ENCODE data around the gene OR6K2. TPM values are rescaled to one million over a fixed set of nuclear protein-coding genes. Genes with fewer than 3 reads are reported as not detected.

The OR6K2 gene
- polyA plus RNA-seq, 3 donors: not detected

GRCh38 chr1:158674302-158674701, 26.1 kb downstream of the OR6K2 start:
- Mint-ChIP-seq H3K36me3 (peaks cover 0 to 7% of the 10 kb centered on the region in 2 donors), H3K27ac (peak overlapping the region in 1 of 7 donors; percentile 26), H3K4me1 (peaks cover 10% of the 10 kb centered on the region), H3K27me3 (ENCODE audit: low read depth in 3 of 3) (peaks cover 15 to 32% (median 29%) of the 10 kb centered on the region in 3 donors), H3K4me3 (peak overlapping the region in 1 of 2 donors; percentile 3), H3K9me3 (peaks cover 0 to 2% (median 0%) of the 10 kb centered on the region in 7 donors)
- Histone ChIP-seq H3K4me3 (replicated peaks in 1 of 3; ENCODE audit: low read depth in 2 of 3, low read length in 3 of 3) (no peak overlapping the region), H3K9me3 (replicated peaks in 1 of 2; ENCODE audit: control insufficient read depth in 1 of 2, insufficient read depth in 1 of 2, low read length in 2 of 2) (no peaks in the 10 kb centered on the region), H4K20me1 (ENCODE audit: insufficient read depth, low read length) (no peaks in the 10 kb centered on the region), H3K27me3 (ENCODE audit: control insufficient read depth in 2 of 2, insufficient read depth in 2 of 2, low read length in 2 of 2) (peaks cover 20 to 44% of the 10 kb centered on the region in 2 donors), H3K9ac (ENCODE audit: insufficient read depth, low read length, poor library complexity, severe bottlenecking) (no peak overlapping the region), H2AFZ (ENCODE audit: insufficient read depth, low read depth, low read length, poor library complexity, severe bottlenecking) (no peak overlapping the region), H3K4me2 (replicated peaks; ENCODE audit: extremely low read depth, low read length, poor library complexity, severe bottlenecking) (no peak overlapping the region), H3K27ac (ENCODE audit: low read depth in 1 of 2, low read length in 2 of 2) (no peak overlapping the region), H3K79me2 (ENCODE audit: insufficient read depth, low read length) (no peaks in the 10 kb centered on the region), H3K4me1 (ENCODE audit: control insufficient read depth in 1 of 2, insufficient read depth in 2 of 2, low read length in 2 of 2) (peaks cover 5 to 11% of the 10 kb centered on the region in 2 donors), H3K36me3 (replicated peaks in 1 of 2; ENCODE audit: control insufficient read depth in 1 of 2, insufficient read depth in 2 of 2, low read length in 2 of 2) (no peaks in the 10 kb centered on the region)
- 97% methylated on average over 5 of the region's 7 CpGs for WGBS (ENCODE audit: insufficient coverage)
- no peak for DNase-seq
- TF ChIP-seq CTCF (IDR thresholded peaks at IDR 0.05): no peak
- intact Hi-C loops (cut with micrococcal nuclease): no loop called here

- Histone ChIP-seq H3K4me3 (replicated peaks in 1 of 3; ENCODE audit: low read depth in 2 of 3, low read length in 3 of 3) (no peak overlapping the region), H3K36me3 (replicated peaks in 1 of 2; ENCODE audit: control insufficient read depth in 1 of 2, insufficient read depth in 2 of 2, low read length in 2 of 2) (no peaks in the 10 kb centered on the region), H3K27me3 (ENCODE audit: control insufficient read depth in 2 of 2, insufficient read depth in 2 of 2, low read length in 2 of 2) (peaks cover 0 to 2% of the 10 kb centered on the region in 2 donors), H3K4me1 (ENCODE audit: control insufficient read depth in 1 of 2, insufficient read depth in 2 of 2, low read length in 2 of 2) (no peaks in the 10 kb centered on the region), H3K9ac (ENCODE audit: insufficient read depth, low read length, poor library complexity, severe bottlenecking) (no peak overlapping the region), H3K27ac (ENCODE audit: low read depth in 1 of 2, low read length in 2 of 2) (no peak overlapping the region), H3K9me3 (replicated peaks in 1 of 2; ENCODE audit: control insufficient read depth in 1 of 2, insufficient read depth in 1 of 2, low read length in 2 of 2) (no peaks in the 10 kb centered on the region), H3K4me2 (replicated peaks; ENCODE audit: extremely low read depth, low read length, poor library complexity, severe bottlenecking) (no peak overlapping the region), H2AFZ (ENCODE audit: insufficient read depth, low read depth, low read length, poor library complexity, severe bottlenecking) (no peak overlapping the region), H3K79me2 (ENCODE audit: insufficient read depth, low read length) (no peaks in the 10 kb centered on the region), H4K20me1 (ENCODE audit: insufficient read depth, low read length) (no peaks in the 10 kb centered on the region)
- intact Hi-C loops (cut with micrococcal nuclease): no loop called here
- TF ChIP-seq CTCF (IDR thresholded peaks at IDR 0.05): no peak
- H3K27me3 Mint-ChIP-seq (ENCODE audit: low read depth in 3 of 3): peaks cover under 1 to 7% (median 4%) of the 10 kb centered on the region in 3 donors
- H3K4me1 Mint-ChIP-seq: no peaks in the 10 kb centered on the region
- no peak overlapping the region for H3K27ac Mint-ChIP-seq
- WGBS (ENCODE audit: insufficient coverage): 100% methylated on average over 1 of the region's 8 CpGs
- H3K4me3 Mint-ChIP-seq: no peak overlapping the region
- DNase-seq: no peak
- H3K36me3 Mint-ChIP-seq: no peaks in the 10 kb centered on the region
- peaks cover 0 to 4% (median 2%) of the 10 kb centered on the region in 7 donors for H3K9me3 Mint-ChIP-seq
Measured at GRCh38 chr1:158666037-158666436, 34.4 kb downstream of the OR6K2 start.
